Heart left ventricle (tissue), 16 donors: ENCODE measurements around the gene MACROH2A1. TPM values are rescaled to one million over a fixed set of nuclear protein-coding genes. Genes with fewer than 3 reads are reported as not detected.

ENCODE experiments used
- ATAC-seq, 4 donors: fragments of 200-7000 bp; cut with Tn5 transposase; one replicate each; pipeline ENCODE4 v1.9.1; 2020 to 2022; ENCODE audit warnings: moderate library complexity in 4 of 4, mild to moderate bottlenecking in 3 of 4, moderate number of reproducible peaks in 1 of 4
- DNase-seq, 5 donors: peaks; one replicate each; pipeline ENCODE4 v3.0.0-alpha.2; 2020
- H3K27ac ChIP-seq, 12 donors: fragments of 200-600 bp; sonication (generic) in 4 of 12; one replicate each; pipeline versions ENCODE4 v1.5.0 to v1.8.0; 2016 to 2022; ENCODE audit warnings: mild to moderate bottlenecking in 2 of 12
- H3K27me3 ChIP-seq, 9 donors: fragments of 200-600 bp; sonication (generic) in 2 of 9; one replicate each; pipeline versions ENCODE4 v1.5.1 to v1.8.0; 2016 to 2022; ENCODE audit warnings: mild to moderate bottlenecking in 3 of 9
- H3K36me3 ChIP-seq, 9 donors: fragments of 200-600 bp; sonication (generic) in 2 of 9; one replicate each; pipeline versions ENCODE4 v1.5.0 to v1.8.0; 2018 to 2022; ENCODE audit warnings: mild to moderate bottlenecking in 2 of 9
- H3K4me1 ChIP-seq, 12 donors: fragments of 200-600 bp; sonication (generic) in 4 of 12; one replicate each; pipeline versions ENCODE4 v1.5.0 to v1.8.0; 2016 to 2022; ENCODE audit warnings: mild to moderate bottlenecking in 3 of 12
- H3K4me3 ChIP-seq, 12 donors: fragments of 200-600 bp; sonication (generic) in 4 of 12; one replicate each; pipeline versions ENCODE4 v1.5.0 to v1.8.0; 2017 to 2022; ENCODE audit warnings: mild to moderate bottlenecking in 9 of 12, moderate library complexity in 4 of 12
- H3K9me3 ChIP-seq, 12 donors: fragments of 200-600 bp; sonication (generic) in 4 of 12; one replicate each; pipeline versions ENCODE4 v1.5.0 to v1.8.0; 2016 to 2022; ENCODE audit warnings: mild to moderate bottlenecking in 1 of 12
- POLR2A ChIP-seq, 2 donors: fragments of 450-650 bp; IDR thresholded peaks; one replicate each; pipeline ENCODE4 v1.6.1; 2017; ENCODE audit warnings: antibody characterized with exemption in 2 of 2, mild to moderate bottlenecking in 2 of 2, moderate library complexity in 2 of 2
- WGBS, 4 donors: extraction: QIAGEN DNeasy Blood & Tissue Kit in 2 of 4; methylation state at CpG; one replicate each; pipeline versions ENCODE4 v1.1.5 to v1.1.7; 2013 to 2018; 5-methylcytosine and 5-hydroxymethylcytosine counted together
- intact Hi-C, 10 donors: fragments of 100-400 bp; cut with DNase I; formaldehyde crosslinking; loops; one replicate each; pipeline versions ENCODE4 v1.11.1 to v1.14.2; 2022
- polyA plus RNA-seq, 2 donors: library from polyadenylated mRNA; stranded (reverse); fragments of 200-250 nt; gene quantifications; one replicate each; pipeline ENCODE4 v1.2.3, GENCODE V29; 2013
- total RNA-seq, 9 donors: library from RNA; depleted of rRNA in 2 of 9; stranded (reverse); fragments of >200 nt in 2 of 9; fragmentation: NEBNext Ultra II Directional in 3 of 9; extraction: Animal tissue kit (Norgen Biotek cat#: 25700) in 3 of 9; gene quantifications; one replicate each; pipeline versions ENCODE4 v1.1.0 to v1.2.4, GENCODE V29; 2016 to 2023
- TF ChIP-seq, protein P1 (sequence below), 12 donors: fragments of 200-600 bp; sonication (generic) in 4 of 12; IDR thresholded peaks; one replicate each; pipeline versions ENCODE4 v1.5.0 to v1.8.0; 2018 to 2022; ENCODE audit warnings: antibody characterized with exemption in 12 of 12, mild to moderate bottlenecking in 5 of 12
- donor health status: ischemic (EF 13 %, LVEDD 7.1; RV severe dilation, severe dysfunction).
- donor health status: healthy with polysubstance abuse.
- donor health status: DM: no; HTN: yes; CAD: no.
- donor health status: DM: no; HTN: no; CAD: no.
- donor health status: ischemic (EF 25% LVEDD 6.9; RV normal size, moderate dysfunction).
- donor health status: ischemic (EF 25% LVEDD 5.7; RV mildly dilated, moderate dysfunction).
- donor health status: healthy.
- donor health status: DM: yes; HTN: yes; CAD: no.
- donor health status: ischemic (EF 35%, LVEDD 5.7; RV mildly dilated, moderate dysfunction).
- donor health status: nonischemic (EF 11% LVEDD 7.7; RV severe dilation, severe dysfunction).
- donor health status: DM: yes; HTN: yes; CAD: no.
- donor health status: PGD.
- donor health status: ischemic (EF 29% LVEDD 5.4; RV normal size, mild dysfunction).
- donor health status: nonischemic (EF 23%, LVEDD 6.1; RV moderate dilation, normal function).

The MACROH2A1 gene
- total and polyA plus RNA-seq, 11 donors = 86.5 to 170 (median 112) TPM

DNA sequence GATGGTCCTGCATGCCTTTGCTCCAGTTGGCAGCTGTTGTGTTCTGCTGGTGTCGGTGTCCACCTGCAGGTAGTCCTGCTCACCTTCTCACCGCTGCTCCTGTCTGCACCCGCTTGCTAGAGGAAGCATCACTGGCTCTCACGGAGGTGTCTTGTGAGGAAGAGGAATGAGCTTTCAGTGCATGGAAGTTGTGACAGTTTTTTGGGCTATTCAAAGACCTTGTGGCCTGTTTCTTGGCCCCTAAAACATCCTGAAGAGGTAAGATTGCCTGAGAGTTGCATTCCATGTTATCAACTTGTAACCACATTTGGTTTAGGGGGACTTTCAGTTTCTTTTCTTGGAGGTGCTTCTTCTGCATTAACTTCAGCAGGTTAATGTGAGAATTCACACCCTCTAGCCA, 85.6 kb downstream of the MACROH2A1 start:
- intact Hi-C loops = no loop called here
- Histone ChIP-seq H3K4me1 (no peaks in the 10 kb centered on the region), H3K27ac (no peak overlapping the region), H3K36me3 (no peaks in the 10 kb centered on the region), H3K9me3 (no peaks in the 10 kb centered on the region), H3K27me3 (peaks cover 0 to 7% (median 0%) of the 10 kb centered on the region in 9 donors), H3K4me3 (no peak overlapping the region)
- TF ChIP-seq, protein P1, sequence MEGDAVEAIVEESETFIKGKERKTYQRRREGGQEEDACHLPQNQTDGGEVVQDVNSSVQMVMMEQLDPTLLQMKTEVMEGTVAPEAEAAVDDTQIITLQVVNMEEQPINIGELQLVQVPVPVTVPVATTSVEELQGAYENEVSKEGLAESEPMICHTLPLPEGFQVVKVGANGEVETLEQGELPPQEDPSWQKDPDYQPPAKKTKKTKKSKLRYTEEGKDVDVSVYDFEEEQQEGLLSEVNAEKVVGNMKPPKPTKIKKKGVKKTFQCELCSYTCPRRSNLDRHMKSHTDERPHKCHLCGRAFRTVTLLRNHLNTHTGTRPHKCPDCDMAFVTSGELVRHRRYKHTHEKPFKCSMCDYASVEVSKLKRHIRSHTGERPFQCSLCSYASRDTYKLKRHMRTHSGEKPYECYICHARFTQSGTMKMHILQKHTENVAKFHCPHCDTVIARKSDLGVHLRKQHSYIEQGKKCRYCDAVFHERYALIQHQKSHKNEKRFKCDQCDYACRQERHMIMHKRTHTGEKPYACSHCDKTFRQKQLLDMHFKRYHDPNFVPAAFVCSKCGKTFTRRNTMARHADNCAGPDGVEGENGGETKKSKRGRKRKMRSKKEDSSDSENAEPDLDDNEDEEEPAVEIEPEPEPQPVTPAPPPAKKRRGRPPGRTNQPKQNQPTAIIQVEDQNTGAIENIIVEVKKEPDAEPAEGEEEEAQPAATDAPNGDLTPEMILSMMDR (IDR thresholded peaks at IDR 0.05) = no peak
- no peak for TF ChIP-seq POLR2A (IDR thresholded peaks at IDR 0.05)
- no peak for ATAC-seq
- no peak for DNase-seq
- 85 to 91% (median 87%) methylated on average over 4 of the region's 4 CpGs for WGBS, 4 donors

DNA sequence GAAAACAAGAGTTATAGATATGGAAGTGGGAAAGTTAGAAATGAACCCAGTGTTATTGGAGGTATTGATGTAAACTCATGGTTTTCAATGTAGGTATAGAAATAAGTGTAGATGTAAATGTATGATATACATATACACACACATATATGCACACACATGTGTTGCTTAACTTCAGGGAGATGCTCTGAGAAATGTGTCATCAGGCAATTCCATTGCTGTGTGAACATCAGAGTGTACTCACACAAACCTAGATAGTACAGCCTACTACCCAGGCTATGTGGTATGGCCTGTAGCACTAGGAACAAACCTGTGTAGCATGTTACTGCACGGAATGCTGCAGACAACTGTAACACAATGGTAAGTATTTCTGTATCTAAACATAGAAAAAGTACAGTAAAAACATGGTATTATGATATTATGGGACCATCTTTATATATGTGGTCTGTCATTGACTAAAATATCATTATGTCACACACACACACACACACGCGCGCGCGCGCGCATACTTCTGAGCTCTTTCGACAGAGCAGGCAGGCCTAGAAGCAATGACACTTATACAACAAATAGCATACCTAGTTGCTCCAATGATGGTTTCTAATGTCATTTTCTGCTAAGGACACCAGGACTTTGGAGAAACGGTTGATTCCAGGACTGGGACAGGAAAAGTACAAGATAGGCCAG, 86.6 kb downstream of the MACROH2A1 start:
- H3K27ac ChIP-seq = no peak overlapping the region
- no peaks in the 10 kb centered on the region for H3K9me3 ChIP-seq
- H3K27me3 ChIP-seq = peaks cover 0 to 11% (median 0%) of the 10 kb centered on the region in 9 donors
- no peak for TF ChIP-seq POLR2A (IDR thresholded peaks at IDR 0.05)
- TF ChIP-seq, protein P1 (IDR thresholded peaks at IDR 0.05) = no peak
- no peaks in the 10 kb centered on the region for H3K4me1 ChIP-seq
- no peak for ATAC-seq
- intact Hi-C loops = no loop called here
- no peaks in the 10 kb centered on the region for H3K36me3 ChIP-seq
- H3K4me3 ChIP-seq = no peak overlapping the region
- WGBS, 4 donors = 94 to 98% (median 97%) methylated on average over 10 of the region's 10 CpGs
- no peak for DNase-seq

DNA sequence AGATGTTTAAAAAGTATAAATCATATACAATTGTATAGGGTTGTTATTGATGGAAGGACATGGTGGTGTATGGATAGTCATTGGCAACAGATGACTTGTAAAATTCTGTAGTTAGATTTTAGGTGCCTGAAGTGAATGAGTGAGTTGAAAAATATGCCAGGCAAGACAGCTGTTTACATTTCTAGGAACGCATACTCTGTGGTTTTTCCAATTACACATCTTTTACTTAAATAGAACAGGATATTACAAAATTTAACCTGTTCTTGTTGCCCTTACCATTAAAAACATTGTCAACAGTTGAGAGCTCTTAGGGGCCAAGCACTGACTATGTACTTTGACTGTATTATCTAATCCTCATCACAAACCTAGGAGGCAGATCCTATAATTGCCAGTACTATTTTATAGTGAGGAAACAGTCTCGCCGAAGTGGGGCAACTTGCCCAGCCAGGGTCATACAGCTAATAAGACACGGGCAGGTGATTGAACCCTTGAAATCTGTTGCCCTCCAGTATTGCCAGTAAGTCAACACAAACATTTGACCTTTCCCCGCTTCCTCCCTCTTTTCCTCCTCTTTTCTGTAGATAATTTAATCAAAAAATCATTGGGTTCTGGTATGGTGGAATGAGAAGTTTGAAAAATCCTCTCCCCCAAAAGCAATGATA, 88.6 kb downstream of the MACROH2A1 start:
- H3K4me1 ChIP-seq = no peaks in the 10 kb centered on the region
- WGBS, 4 donors = 76 to 82% (median 79%) methylated on average over 5 of the region's 5 CpGs
- H3K36me3 ChIP-seq = no peaks in the 10 kb centered on the region
- H3K27ac ChIP-seq = no peak overlapping the region
- ATAC-seq = no peak
- intact Hi-C loops = no loop called here
- DNase-seq = no peak
- H3K4me3 ChIP-seq = no peak overlapping the region
- H3K9me3 ChIP-seq = no peaks in the 10 kb centered on the region
- TF ChIP-seq POLR2A (IDR thresholded peaks at IDR 0.05) = no peak
- TF ChIP-seq, protein P1 (IDR thresholded peaks at IDR 0.05) = no peak
- H3K27me3 ChIP-seq = peaks cover 0 to 13% (median 0%) of the 10 kb centered on the region in 9 donors

DNA sequence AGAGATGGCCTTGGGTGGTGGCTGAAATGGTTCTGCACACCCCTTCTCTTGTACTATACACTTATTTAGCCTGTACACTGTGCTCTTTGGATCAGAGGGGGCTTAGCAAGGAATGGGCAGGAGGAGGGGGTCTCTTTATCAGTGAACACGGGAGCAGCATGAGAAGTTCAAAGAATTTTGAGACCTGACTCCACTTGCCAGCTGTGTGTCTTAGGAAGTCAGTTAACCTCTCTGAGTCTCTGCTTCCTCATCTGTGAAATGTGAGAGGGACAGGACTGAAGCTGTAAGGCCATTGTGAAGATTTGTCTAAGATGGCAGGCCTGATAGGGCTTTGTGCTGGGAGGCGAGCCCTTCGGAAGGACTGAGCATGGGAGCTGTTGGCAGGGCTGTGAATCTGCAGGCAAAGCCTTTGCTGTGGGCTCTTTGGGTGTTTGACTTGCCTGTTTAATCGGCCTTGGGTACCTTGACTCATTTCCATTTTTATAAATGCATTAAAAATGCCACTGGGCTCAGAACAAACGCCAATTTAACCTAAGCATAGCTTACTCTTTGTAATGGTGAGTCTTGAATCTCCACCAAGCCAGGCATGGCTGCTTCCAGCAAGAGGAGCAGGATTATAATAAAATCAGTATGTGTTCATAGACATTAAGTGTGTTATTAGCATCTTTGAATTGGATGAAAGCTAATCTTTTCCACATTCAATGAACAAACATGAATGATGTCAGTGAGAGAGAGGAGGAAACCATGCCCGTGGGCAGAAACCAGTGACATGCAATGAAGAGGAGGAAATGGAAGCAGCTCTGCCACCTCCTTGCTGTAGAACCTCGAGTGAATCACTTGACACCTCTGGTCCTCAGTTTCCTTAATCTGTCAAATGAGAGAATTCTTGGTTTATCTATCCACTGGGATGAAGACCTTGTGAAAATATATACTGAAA, 89.4 kb downstream of the MACROH2A1 start:
- no peaks in the 10 kb centered on the region for H3K4me1 ChIP-seq
- intact Hi-C loops = no loop called here
- no peaks in the 10 kb centered on the region for H3K36me3 ChIP-seq
- H3K27ac ChIP-seq = no peak overlapping the region
- DNase-seq = no peak
- H3K9me3 ChIP-seq = no peaks in the 10 kb centered on the region
- H3K4me3 ChIP-seq = no peak overlapping the region
- TF ChIP-seq, protein P1 (IDR thresholded peaks at IDR 0.05) = no peak
- no peak for TF ChIP-seq POLR2A (IDR thresholded peaks at IDR 0.05)
- 72 to 75% (median 73%) methylated on average over 7 of the region's 7 CpGs for WGBS, 4 donors
- no peak for ATAC-seq
- H3K27me3 ChIP-seq = peaks cover 0 to 15% (median 0%) of the 10 kb centered on the region in 9 donors
